ENCODE measurements around the gene PRB3.

PRB3 gene

DNA sequence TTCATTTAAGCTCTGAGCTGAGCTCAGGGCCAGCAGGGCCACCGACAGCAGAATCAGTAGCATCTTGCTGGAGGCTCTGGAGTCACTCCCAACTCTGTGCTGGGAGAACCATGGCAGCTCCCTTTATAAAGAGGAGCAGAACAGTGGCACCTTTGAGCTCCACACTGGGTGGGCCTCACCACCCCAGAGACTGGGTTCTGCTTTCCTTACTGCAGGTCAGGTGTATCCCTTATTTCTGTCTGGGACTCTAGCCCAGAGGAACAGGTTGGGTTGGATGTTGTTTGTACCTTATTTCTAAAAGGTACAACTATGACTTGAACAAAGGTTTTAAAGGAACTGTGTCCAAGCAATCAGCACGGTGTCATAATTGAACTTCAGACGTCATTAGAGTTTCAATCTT lies at the start of gene PRB3:
TSS of gene PRB3 (minus strand) at position 101 of the 400 bp plus-strand sequence. CDS start at position 63, 38 bp downstream.
- no peak for DNase-seq

DNA sequence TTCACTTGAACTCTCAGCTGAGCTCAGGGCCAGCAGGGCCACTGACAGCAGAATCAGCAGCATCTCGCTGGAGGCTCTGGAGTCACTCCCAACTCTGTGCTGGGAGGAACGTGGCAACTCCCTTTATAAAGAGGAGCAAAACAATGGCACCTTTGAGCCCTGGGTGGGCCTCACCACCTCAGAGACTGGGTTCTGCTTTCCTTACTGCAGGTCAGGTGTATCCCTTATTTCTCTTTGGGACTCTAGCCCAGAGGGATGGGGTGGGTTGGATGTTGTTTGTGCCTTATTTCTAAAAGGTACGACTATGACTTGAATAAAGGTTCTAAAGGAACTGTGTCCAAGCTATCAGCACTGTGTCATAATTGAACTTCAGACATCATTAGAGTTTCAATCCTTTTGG lies 40.8 kb upstream of the PRB3 start, which contains the start of gene PRB4:
TSS of gene PRB4 (minus strand) at position 101 of the 400 bp plus-strand sequence. CDS start at position 63, 38 bp downstream.
- no peak for DNase-seq

DNA sequence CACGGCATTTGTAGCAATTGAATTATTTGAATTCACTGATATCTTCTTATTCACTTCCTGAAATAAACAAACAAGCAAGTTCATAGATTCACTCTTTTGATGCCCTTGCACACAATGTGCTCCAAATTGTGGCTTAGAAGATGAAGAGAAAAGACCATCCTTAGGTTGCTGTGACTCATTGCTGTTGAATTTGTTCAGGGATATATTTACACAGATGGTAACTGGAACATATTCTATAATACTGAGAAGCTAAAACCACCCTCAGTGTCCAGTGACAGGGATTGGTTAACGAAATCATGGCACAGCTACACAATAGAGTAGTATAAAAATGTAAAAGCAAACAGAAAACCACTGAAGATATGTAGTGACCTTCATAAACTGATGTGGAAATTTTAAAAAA lies 37.6 kb upstream of the PRB3 start:
- DNase-seq, result no peak

DNA sequence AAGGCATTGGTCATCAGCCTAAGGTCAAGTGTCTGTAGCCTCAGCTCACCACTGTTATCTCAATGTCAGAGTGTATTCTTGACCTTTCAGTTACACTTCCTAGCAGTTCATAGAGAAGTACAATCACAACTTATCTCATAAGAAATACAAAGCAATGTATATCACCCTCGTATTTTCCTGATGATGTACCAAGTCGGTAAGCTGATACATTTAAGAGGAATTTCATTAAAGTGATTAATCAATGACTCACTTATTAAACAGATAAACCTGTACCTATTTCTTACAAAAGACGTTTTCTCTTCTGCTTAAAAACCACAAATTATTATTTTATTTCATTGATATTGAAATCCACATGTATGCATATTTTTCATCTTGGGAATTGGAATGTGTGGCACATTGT lies 3.9 kb upstream of the PRB3 start:
- DNase-seq, result no peak

DNA sequence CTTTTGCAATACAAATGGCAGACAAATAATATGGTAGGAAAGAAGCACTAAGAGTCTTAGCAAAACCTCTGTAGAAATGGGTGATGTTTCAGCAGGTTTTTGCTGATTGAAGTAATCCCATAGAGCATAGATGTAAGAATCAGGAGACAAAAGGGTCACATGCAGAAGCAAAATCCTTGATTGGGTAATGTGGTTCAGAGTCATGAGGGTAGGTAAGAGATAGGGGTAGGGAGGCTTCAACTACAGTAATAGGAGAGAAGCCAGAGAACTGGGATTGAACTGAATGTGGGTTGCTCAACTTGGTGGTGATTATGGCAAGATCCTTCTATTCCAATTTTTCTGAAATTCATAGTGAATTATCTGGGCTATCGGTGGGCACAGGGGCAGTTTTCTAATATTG lies 5.0 kb downstream of the PRB3 start:
- no peak for DNase-seq

DNA sequence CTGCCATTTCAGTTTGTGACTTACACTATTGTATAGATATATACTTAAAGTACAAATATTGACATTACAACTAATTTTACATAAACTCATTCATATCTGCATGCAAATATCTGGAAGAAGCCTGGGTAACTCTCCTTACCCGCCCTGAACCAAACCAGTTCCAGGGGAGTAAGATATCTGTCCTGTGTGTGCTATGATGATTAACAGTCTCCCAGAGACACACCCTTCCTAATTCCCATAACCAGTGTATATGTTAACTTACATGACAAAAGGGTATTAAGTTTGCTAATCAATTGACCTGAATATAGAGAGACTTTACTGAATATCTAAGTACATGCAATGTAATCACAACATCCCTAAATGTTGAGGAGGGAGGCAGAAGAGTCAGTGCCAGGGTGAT lies 23.0 kb downstream of the PRB3 start:
- no peak for DNase-seq

DNA sequence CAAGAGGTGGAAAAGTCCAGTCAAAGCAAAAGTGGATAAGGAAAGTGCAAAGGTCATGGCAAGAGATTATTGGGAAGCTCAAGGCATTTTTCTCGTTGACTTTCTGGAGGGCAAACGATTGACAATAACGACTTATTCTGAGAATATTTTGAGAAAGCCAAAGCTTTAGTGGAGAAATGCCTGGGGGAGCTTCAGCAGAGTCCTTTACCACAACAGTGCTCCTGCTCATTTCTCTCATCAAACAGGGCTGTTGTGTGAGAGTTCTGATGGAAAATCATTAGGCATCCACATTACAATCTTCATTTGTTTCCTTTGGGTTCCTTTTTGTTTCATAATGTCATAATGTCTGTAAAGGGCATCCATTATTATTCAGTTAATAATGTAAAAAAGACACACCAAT lies 26.9 kb downstream of the PRB3 start:
- DNase-seq, result no peak

DNA sequence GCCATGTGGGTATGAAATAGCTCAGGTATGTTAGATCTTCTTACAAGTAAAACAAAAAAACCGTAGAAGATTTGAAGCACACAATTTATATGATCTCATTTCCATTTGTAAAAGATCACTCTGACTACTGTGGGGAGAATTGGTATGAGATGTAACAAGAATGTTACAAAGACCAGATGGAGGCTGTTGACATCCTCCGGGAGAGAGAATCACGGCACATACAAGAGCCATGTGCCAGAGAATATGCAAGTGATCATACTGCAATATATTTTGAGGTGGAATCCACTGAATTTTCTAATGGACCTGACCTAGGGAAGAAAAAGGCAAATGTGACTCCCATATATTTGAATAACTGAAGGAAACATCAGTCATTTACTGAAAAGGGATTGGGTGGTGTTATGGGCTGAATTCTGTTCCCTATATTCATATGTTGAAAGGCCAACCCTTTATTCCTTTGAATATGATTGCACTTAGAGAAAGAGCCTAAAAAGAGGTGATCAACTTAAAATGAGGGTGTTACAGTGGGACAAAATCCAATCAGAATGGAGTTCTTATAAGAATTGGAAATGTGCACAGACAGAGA lies 29.1 kb downstream of the PRB3 start:
- DNase-seq, result no peak

DNA sequence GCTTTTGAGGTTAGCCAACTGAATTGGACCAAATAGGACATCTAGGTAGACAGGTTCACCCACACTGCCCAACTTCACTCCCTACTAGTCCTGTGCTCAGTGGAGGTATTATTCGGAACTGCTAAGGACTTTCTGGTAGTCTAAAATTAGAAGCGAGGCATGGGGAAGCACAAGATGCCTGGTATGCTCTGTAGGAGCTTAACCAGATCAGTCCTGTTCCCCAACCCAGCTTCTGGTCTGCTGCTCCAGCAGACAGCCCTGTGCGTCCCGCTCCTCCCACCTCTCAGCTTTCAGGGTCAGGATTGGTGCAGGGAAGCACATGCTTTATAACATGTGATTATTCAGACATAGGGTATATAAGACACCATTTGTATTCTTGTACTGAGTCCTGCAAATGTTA lies 31.2 kb downstream of the PRB3 start:
- no peak for DNase-seq

DNA sequence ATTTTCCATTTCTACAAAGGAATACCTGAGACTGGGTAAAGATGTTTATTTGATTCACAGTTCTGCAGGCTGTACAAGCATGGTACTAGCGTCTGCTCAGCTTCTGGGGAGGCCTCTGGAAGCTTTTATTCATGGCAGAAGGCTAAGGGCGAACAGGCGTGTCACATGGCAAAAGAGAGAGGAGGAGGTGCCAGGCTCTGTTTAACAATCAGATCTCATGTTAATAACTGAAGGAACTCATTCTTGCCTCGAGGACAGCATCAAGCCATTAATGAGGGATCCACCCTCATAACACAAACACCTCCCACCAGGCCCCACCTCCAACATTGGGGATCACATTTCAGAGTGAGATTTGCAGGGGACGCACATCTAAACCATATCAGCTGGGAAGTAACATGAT lies 36.0 kb downstream of the PRB3 start:
- no peak for DNase-seq

DNA sequence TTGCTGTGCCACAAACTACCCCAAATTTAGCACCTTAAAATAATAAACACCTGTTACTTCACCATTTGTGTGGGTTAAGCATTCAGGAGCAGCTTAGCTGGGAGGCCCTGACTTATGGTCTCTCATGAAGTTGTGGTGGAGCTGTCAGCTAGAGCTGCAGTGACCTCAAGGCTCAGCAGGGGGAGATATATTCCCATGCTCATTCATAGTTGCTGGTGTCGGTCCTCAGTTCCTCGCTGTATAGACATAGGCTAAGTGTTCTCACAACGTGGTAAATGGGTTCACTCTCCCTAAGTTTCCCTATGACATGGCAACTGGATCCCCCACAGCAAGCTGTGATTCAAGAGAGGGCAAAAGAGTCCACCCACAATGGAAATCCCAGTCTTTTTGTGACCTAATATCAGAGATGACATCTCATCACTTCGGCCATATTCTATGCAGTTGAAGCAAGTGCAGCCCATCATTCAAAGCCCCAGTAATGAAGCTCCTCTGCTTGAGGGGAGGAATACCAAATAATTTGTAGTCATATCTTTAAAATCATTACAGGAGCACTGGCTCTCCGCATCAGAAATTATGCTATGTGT lies 41.1 kb downstream of the PRB3 start:
- DNase-seq, result peak; percentile 1

DNA sequence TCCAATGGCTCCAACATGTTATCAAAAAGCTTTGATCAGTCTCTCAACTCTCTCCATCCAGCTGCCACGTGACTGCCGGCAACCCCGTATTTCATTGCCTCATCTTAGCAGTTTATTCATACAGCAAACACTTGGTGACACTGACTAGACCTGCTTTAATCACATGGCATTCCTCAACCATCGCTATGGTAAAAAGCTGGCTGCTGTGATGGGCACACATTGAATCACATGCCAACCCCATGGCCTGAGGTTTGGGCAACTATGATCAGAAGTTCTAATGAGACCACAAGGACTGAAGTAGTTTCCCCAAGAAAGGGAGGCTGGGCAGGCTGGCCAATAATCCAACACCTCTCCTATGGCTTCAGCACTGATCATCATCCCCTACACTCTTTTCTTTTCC lies 42.1 kb downstream of the PRB3 start:
- no peak for DNase-seq

All from NCI-H1436 (cell line).